ENCODE data around the gene ARF3. TPM values are rescaled to one million over a fixed set of nuclear protein-coding genes. Genes with fewer than 3 reads are reported as not detected.

ARF3 gene
- polyA plus RNA-seq, 1 donor (not counting 4 experiments of a cell fraction or from before 2014, with no cell fraction given) = 236 TPM

DNA sequence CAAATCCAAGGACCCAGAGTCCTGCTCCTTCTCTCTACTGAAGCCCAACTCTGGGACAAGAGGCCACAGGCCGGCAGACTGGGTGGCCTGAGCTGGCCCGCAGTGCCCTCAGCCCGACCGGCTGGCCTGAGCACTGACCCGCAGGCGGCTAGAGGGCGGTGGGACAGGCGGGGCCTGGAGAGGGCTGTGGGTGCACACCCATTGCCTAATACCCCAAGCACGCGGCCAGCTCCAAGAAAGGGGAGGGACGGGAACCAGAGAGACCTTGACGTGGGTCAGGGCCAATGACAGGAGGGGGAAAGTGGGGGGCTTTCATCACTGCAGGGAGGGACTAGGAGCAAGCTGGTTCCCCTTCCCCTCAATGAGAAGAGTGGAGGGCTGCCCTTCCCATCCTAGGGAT, 16.2 kb upstream of the ARF3 start:
- dilution Hi-C loops (cut with MboI; ENCODE audit: extremely low pct_ligation_motif_present, low sequenced_read_pairs) = no loop called here
- Histone ChIP-seq H3K9me1 (ENCODE audit: control insufficient read depth, extremely low read depth, insufficient read depth, low read length) (no peaks in the 10 kb centered on the region), H3K9me3 (ENCODE audit: control insufficient read depth, low read depth, low read length) (no peaks in the 10 kb centered on the region), H3K79me2 (ENCODE audit: control insufficient read depth, insufficient read depth, low read length) (no peaks in the 10 kb centered on the region), H3K36me3 (ENCODE audit: control insufficient read depth in 2 of 2, extremely low read depth in 1 of 2, insufficient read depth in 2 of 2, low read length in 2 of 2) (no peaks in the 10 kb centered on the region), H3K27me3 (ENCODE audit: control insufficient read depth, extremely low read depth, insufficient read depth, low read length) (peaks cover 64% of the 10 kb centered on the region), H3K9ac (ENCODE audit: control insufficient read depth, extremely low read depth, insufficient read depth, low read length) (no peak overlapping the region), H3K4me2 (ENCODE audit: control insufficient read depth, extremely low read depth, insufficient read depth, low read depth, low read length) (no peak overlapping the region), H3K4me1 (ENCODE audit: control insufficient read depth, extremely low read depth, insufficient read depth, low read length) (peaks cover 28% of the 10 kb centered on the region), H3K27ac (ENCODE audit: control insufficient read depth, insufficient read depth, low read length) (no peak overlapping the region), H3K4me3 (ENCODE audit: control insufficient read depth in 2 of 3, extremely low read depth in 1 of 3, insufficient read depth in 2 of 3, low read depth in 1 of 3, low read length in 3 of 3) (no peak overlapping the region), H4K20me1 (ENCODE audit: control insufficient read depth, extremely low read depth, insufficient read depth, low read length) (no peaks in the 10 kb centered on the region), H2AFZ (ENCODE audit: control insufficient read depth, low read length) (no peak overlapping the region)
- TF ChIP-seq EZH2 (IDR thresholded peaks at IDR 0.05; ENCODE audit: low read length) = no peak
- TF ChIP-seq, protein P1, sequence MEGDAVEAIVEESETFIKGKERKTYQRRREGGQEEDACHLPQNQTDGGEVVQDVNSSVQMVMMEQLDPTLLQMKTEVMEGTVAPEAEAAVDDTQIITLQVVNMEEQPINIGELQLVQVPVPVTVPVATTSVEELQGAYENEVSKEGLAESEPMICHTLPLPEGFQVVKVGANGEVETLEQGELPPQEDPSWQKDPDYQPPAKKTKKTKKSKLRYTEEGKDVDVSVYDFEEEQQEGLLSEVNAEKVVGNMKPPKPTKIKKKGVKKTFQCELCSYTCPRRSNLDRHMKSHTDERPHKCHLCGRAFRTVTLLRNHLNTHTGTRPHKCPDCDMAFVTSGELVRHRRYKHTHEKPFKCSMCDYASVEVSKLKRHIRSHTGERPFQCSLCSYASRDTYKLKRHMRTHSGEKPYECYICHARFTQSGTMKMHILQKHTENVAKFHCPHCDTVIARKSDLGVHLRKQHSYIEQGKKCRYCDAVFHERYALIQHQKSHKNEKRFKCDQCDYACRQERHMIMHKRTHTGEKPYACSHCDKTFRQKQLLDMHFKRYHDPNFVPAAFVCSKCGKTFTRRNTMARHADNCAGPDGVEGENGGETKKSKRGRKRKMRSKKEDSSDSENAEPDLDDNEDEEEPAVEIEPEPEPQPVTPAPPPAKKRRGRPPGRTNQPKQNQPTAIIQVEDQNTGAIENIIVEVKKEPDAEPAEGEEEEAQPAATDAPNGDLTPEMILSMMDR (optimal IDR thresholded peaks at IDR 0.05 in 1 of 3, IDR thresholded peaks at IDR 0.05 in 1 of 3, conservative IDR thresholded peaks at IDR 0.05 in 1 of 3; ENCODE audit: extremely low read depth in 1 of 3, insufficient read depth in 2 of 3, low read length in 3 of 3) = no peak
- FAIRE-seq (no peak), DNase-seq (ENCODE audit: low read depth, low spot score) (no peak)

DNA sequence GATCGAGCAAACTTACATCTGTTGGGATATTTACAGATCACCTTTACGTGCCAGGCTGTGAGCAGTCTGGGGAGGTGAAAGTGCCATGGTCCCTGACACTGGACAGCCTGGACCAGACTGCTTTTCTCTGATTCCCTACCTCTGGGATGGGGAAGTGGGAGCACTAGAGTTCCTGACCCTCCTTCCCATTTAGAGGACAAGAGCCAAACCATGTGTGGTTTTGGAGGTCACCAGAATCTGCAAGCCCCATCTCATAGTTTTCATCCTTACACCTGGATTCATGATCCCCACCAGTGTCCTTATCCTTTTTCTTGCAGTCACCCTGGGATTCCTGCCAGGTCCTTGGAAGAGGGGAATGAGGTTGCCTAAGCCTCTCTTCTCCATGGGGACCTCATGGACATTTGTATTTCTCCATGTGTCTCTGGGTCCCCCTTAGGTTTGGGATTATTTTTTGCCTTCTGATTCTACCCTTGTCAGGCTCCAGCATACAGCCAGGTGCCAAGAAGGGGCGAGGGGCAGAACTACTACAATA, 15.7 kb upstream of the ARF3 start:
- Histone ChIP-seq H3K4me1 (ENCODE audit: control insufficient read depth, extremely low read depth, insufficient read depth, low read length) (peaks cover 28% of the 10 kb centered on the region), H3K36me3 (ENCODE audit: control insufficient read depth in 2 of 2, extremely low read depth in 1 of 2, insufficient read depth in 2 of 2, low read length in 2 of 2) (no peaks in the 10 kb centered on the region), H3K79me2 (ENCODE audit: control insufficient read depth, insufficient read depth, low read length) (no peaks in the 10 kb centered on the region), H3K4me2 (ENCODE audit: control insufficient read depth, extremely low read depth, insufficient read depth, low read depth, low read length) (no peak overlapping the region), H2AFZ (ENCODE audit: control insufficient read depth, low read length) (no peak overlapping the region), H3K27me3 (ENCODE audit: control insufficient read depth, extremely low read depth, insufficient read depth, low read length) (peaks cover 59% of the 10 kb centered on the region), H3K27ac (ENCODE audit: control insufficient read depth, insufficient read depth, low read length) (no peak overlapping the region), H3K4me3 (ENCODE audit: control insufficient read depth in 2 of 3, extremely low read depth in 1 of 3, insufficient read depth in 2 of 3, low read depth in 1 of 3, low read length in 3 of 3) (no peak overlapping the region), H4K20me1 (ENCODE audit: control insufficient read depth, extremely low read depth, insufficient read depth, low read length) (no peaks in the 10 kb centered on the region), H3K9me3 (ENCODE audit: control insufficient read depth, low read depth, low read length) (no peaks in the 10 kb centered on the region), H3K9me1 (ENCODE audit: control insufficient read depth, extremely low read depth, insufficient read depth, low read length) (no peaks in the 10 kb centered on the region), H3K9ac (ENCODE audit: control insufficient read depth, extremely low read depth, insufficient read depth, low read length) (no peak overlapping the region)
- DNase-seq (ENCODE audit: low read depth, low spot score) (no peak), FAIRE-seq (no peak)
- TF ChIP-seq EZH2 (IDR thresholded peaks at IDR 0.05; ENCODE audit: low read length) = no peak
- TF ChIP-seq, protein P1 (optimal IDR thresholded peaks at IDR 0.05 in 1 of 3, IDR thresholded peaks at IDR 0.05 in 1 of 3, conservative IDR thresholded peaks at IDR 0.05 in 1 of 3; ENCODE audit: extremely low read depth in 1 of 3, insufficient read depth in 2 of 3, low read length in 3 of 3) = no peak
- dilution Hi-C loops (cut with MboI; ENCODE audit: extremely low pct_ligation_motif_present, low sequenced_read_pairs) = no loop called here
